ENCODE results near the gene GPR35. TPM values are rescaled to one million over a fixed set of nuclear protein-coding genes. Genes with fewer than 3 reads are reported as not detected.

The GPR35 gene
- total and polyA plus RNA-seq, 4 experiments from 2014 or later = 0.71 to 6.8 (median 3.8) TPM

- Histone ChIP-seq H3K36me3 (ENCODE audit: insufficient read depth, low read length) (no peaks in the 10 kb centered on the region), H3K9me3 (ENCODE audit: control insufficient read depth in 1 of 2, low read length in 2 of 2) (no peaks in the 10 kb centered on the region), H3K4me1 (ENCODE audit: insufficient read depth, low read length) (peaks cover 60% of the 10 kb centered on the region), H3K4me3 (ENCODE audit: low read length in 2 of 2) (no peak overlapping the region), H3K27ac (ENCODE audit: low read depth, low read length) (peak overlapping the region; percentile 28), H3K27me3 (ENCODE audit: insufficient read depth, low read length) (no peaks in the 10 kb centered on the region)
- Mint-ChIP-seq H3K36me3 (peaks cover 0 to 2% of the 10 kb centered on the region in 2 donors), H3K27me3 (no peaks in the 10 kb centered on the region), H3K9me3 (peaks cover 0 to 3% (median under 1%) of the 10 kb centered on the region in 8 donors), H3K4me1 (peaks cover 21 to 48% (median 27%) of the 10 kb centered on the region in 4 donors), H3K4me3 (no peak overlapping the region), H3K27ac (peak overlapping the region in 5 of 7 donors; percentile 31 to 90 (median 53))
- intact Hi-C loops (cut with micrococcal nuclease) = no loop called here
- DNase-seq = no peak
- ChIA-PET POLR2A (ENCODE audit: partially characterized antibody) (interaction anchor here (1.1 to 1.6 kb wide), 3 partner anchors 48 to 67 kb away, joined by 4 to 7 read pairs (median 5); no protein-coding TSS in a partner anchor), CTCF (ENCODE audit: partially characterized antibody) (interaction anchor here (1.1 to 1.3 kb wide), 2 partner anchors 48 to 114 kb away, joined by 3 to 5 read pairs; no protein-coding TSS in a partner anchor)
Observed at GRCh38 chr2:240627736-240628506, 2.6 kb downstream of the GPR35 start.

- Histone ChIP-seq H3K27ac (ENCODE audit: low read depth, low read length) (peak overlapping the region; percentile 28), H3K9me3 (ENCODE audit: control insufficient read depth in 1 of 2, low read length in 2 of 2) (no peaks in the 10 kb centered on the region), H3K4me1 (ENCODE audit: insufficient read depth, low read length) (peaks cover 55% of the 10 kb centered on the region), H3K27me3 (ENCODE audit: insufficient read depth, low read length) (no peaks in the 10 kb centered on the region), H3K4me3 (ENCODE audit: low read length in 2 of 2) (no peak overlapping the region), H3K36me3 (ENCODE audit: insufficient read depth, low read length) (no peaks in the 10 kb centered on the region)
- Mint-ChIP-seq H3K36me3 (peaks cover 2 to 3% of the 10 kb centered on the region in 2 donors), H3K4me3 (no peak overlapping the region), H3K4me1 (peaks cover 17 to 43% (median 23%) of the 10 kb centered on the region in 4 donors), H3K27me3 (no peaks in the 10 kb centered on the region), H3K27ac (no peak overlapping the region), H3K9me3 (peaks cover 0 to 8% (median 6%) of the 10 kb centered on the region in 8 donors)
- CTCF ChIA-PET (ENCODE audit: partially characterized antibody) = interaction anchor here (1.3 kb wide), 1 partner anchor 114 kb away, joined by 3 read pairs; no protein-coding TSS in a partner anchor
- intact Hi-C loops (cut with micrococcal nuclease) = no loop called here
- POLR2A ChIA-PET (ENCODE audit: partially characterized antibody) = interaction anchor here (1.0 kb wide), 1 partner anchor 68 kb away, joined by 3 read pairs; the partner anchor contains the start of gene DUSP28
- DNase-seq = no peak
Observed at GRCh38 chr2:240628507-240628807, 3.2 kb downstream of the GPR35 start.

- no peak for DNase-seq
- peaks cover 17 to 38% (median 22%) of the 10 kb centered on the region in 4 donors for H3K4me1 Mint-ChIP-seq
- Histone ChIP-seq H3K27ac (ENCODE audit: low read depth, low read length) (no peak overlapping the region), H3K36me3 (ENCODE audit: insufficient read depth, low read length) (no peaks in the 10 kb centered on the region), H3K4me3 (ENCODE audit: low read length in 2 of 2) (no peak overlapping the region), H3K9me3 (ENCODE audit: control insufficient read depth in 1 of 2, low read length in 2 of 2) (peaks cover 0 to 4% of the 10 kb centered on the region in 2 donors), H3K27me3 (ENCODE audit: insufficient read depth, low read length) (no peaks in the 10 kb centered on the region), H3K4me1 (ENCODE audit: insufficient read depth, low read length) (peaks cover 49% of the 10 kb centered on the region)
- H3K9me3 Mint-ChIP-seq = peaks cover 0 to 13% (median 9%) of the 10 kb centered on the region in 8 donors
- no peaks in the 10 kb centered on the region for H3K27me3 Mint-ChIP-seq
- H3K4me3 Mint-ChIP-seq = no peak overlapping the region
- ChIA-PET POLR2A (ENCODE audit: partially characterized antibody) (interaction anchor here (1.0 kb wide), 1 partner anchor 68 kb away, joined by 3 read pairs; the partner anchor contains the start of gene DUSP28), CTCF (ENCODE audit: partially characterized antibody) (interaction anchor here (1.3 kb wide), 1 partner anchor 115 kb away, joined by 3 read pairs; no protein-coding TSS in a partner anchor)
- peak overlapping the region in 3 of 7 donors; percentile 8 to 85 (median 29) for H3K27ac Mint-ChIP-seq
- intact Hi-C loops (cut with micrococcal nuclease) = no loop called here
- peaks cover 2 to 5% of the 10 kb centered on the region in 2 donors for H3K36me3 Mint-ChIP-seq
Observed at GRCh38 chr2:240628808-240629618, 3.7 kb downstream of the GPR35 start.

DNA sequence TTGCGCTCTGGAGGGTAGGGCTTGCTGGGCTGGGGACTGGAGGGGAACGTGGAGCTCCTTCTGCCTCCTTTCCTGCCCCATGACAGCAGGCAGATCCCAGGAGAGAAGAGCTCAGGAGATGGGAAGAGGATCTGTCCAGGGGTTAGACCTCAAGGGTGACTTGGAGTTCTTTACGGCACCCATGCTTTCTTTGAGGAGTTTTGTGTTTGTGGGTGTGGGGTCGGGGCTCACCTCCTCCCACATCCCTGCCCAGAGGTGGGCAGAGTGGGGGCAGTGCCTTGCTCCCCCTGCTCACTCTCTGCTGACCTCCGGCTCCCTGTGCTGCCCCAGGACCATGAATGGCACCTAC is 4.3 kb downstream of the GPR35 start:
- intact Hi-C loops (cut with micrococcal nuclease) = no loop called here
- Histone ChIP-seq H3K36me3 (ENCODE audit: insufficient read depth, low read length) (no peaks in the 10 kb centered on the region), H3K4me1 (ENCODE audit: insufficient read depth, low read length) (peaks cover 43% of the 10 kb centered on the region), H3K4me3 (ENCODE audit: low read length in 2 of 2) (no peak overlapping the region), H3K9me3 (ENCODE audit: control insufficient read depth in 1 of 2, low read length in 2 of 2) (peaks cover 0 to 7% of the 10 kb centered on the region in 2 donors), H3K27me3 (ENCODE audit: insufficient read depth, low read length) (no peaks in the 10 kb centered on the region), H3K27ac (ENCODE audit: low read depth, low read length) (no peak overlapping the region)
- peak overlapping the region in 3 of 7 donors; percentile 8 to 85 (median 29) for H3K27ac Mint-ChIP-seq
- CTCF ChIA-PET (ENCODE audit: partially characterized antibody) = no interaction called here
- peaks cover 16 to 32% (median 20%) of the 10 kb centered on the region in 4 donors for H3K4me1 Mint-ChIP-seq
- POLR2A ChIA-PET (ENCODE audit: partially characterized antibody) = interaction anchor here (1.0 kb wide), 1 partner anchor 69 kb away, joined by 3 read pairs; the partner anchor contains the start of gene DUSP28
- no peak overlapping the region for H3K4me3 Mint-ChIP-seq
- peaks cover 2 to 16% (median 11%) of the 10 kb centered on the region in 8 donors for H3K9me3 Mint-ChIP-seq
- H3K36me3 Mint-ChIP-seq = peaks cover 2 to 5% of the 10 kb centered on the region in 2 donors
- no peak for DNase-seq
- no peaks in the 10 kb centered on the region for H3K27me3 Mint-ChIP-seq

DNA sequence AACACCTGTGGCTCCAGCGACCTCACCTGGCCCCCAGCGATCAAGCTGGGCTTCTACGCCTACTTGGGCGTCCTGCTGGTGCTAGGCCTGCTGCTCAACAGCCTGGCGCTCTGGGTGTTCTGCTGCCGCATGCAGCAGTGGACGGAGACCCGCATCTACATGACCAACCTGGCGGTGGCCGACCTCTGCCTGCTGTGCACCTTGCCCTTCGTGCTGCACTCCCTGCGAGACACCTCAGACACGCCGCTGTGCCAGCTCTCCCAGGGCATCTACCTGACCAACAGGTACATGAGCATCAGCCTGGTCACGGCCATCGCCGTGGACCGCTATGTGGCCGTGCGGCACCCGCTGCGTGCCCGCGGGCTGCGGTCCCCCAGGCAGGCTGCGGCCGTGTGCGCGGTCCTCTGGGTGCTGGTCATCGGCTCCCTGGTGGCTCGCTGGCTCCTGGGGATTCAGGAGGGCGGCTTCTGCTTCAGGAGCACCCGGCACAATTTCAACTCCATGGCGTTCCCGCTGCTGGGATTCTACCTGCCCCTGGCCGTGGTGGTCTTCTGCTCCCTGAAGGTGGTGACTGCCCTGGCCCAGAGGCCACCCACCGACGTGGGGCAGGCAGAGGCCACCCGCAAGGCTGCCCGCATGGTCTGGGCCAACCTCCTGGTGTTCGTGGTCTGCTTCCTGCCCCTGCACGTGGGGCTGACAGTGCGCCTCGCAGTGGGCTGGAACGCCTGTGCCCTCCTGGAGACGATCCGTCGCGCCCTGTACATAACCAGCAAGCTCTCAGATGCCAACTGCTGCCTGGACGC is 4.9 kb downstream of the GPR35 start:
- Histone ChIP-seq H3K4me1 (ENCODE audit: insufficient read depth, low read length) (peaks cover 38% of the 10 kb centered on the region), H3K27ac (ENCODE audit: low read depth, low read length) (no peak overlapping the region), H3K27me3 (ENCODE audit: insufficient read depth, low read length) (no peaks in the 10 kb centered on the region), H3K4me3 (ENCODE audit: low read length in 2 of 2) (no peak overlapping the region), H3K9me3 (ENCODE audit: control insufficient read depth in 1 of 2, low read length in 2 of 2) (peaks cover 0 to 7% of the 10 kb centered on the region in 2 donors), H3K36me3 (ENCODE audit: insufficient read depth, low read length) (no peaks in the 10 kb centered on the region)
- Mint-ChIP-seq H3K27me3 (no peaks in the 10 kb centered on the region), H3K36me3 (peaks cover 2 to 5% of the 10 kb centered on the region in 2 donors), H3K27ac (peak overlapping the region in 1 of 7 donors; percentile 78), H3K4me1 (peaks cover 10 to 27% (median 15%) of the 10 kb centered on the region in 4 donors), H3K9me3 (peaks cover 2 to 20% (median 13%) of the 10 kb centered on the region in 8 donors), H3K4me3 (no peak overlapping the region)
- CTCF ChIA-PET (ENCODE audit: partially characterized antibody) = no interaction called here
- POLR2A ChIA-PET (ENCODE audit: partially characterized antibody) = no interaction called here
- intact Hi-C loops (cut with micrococcal nuclease) = no loop called here
- DNase-seq = no peak

- Mint-ChIP-seq H3K36me3 (peaks cover 2 to 5% of the 10 kb centered on the region in 2 donors), H3K4me1 (peaks cover 5 to 21% (median 10%) of the 10 kb centered on the region in 4 donors), H3K9me3 (peaks cover 2 to 20% (median 13%) of the 10 kb centered on the region in 8 donors), H3K4me3 (no peak overlapping the region), H3K27ac (no peak overlapping the region), H3K27me3 (no peaks in the 10 kb centered on the region)
- H3K9me3 ChIP-seq (ENCODE audit: control insufficient read depth in 1 of 2, low read length in 2 of 2) = peaks cover 0 to 7% of the 10 kb centered on the region in 2 donors
- no peaks in the 10 kb centered on the region for H3K27me3 ChIP-seq (ENCODE audit: insufficient read depth, low read length)
- no peak overlapping the region for H3K4me3 ChIP-seq (ENCODE audit: low read length in 2 of 2)
- POLR2A ChIA-PET (ENCODE audit: partially characterized antibody) = no interaction called here
- no peak for DNase-seq
- intact Hi-C loops (cut with micrococcal nuclease) = no loop called here
- CTCF ChIA-PET (ENCODE audit: partially characterized antibody) = no interaction called here
- no peaks in the 10 kb centered on the region for H3K36me3 ChIP-seq (ENCODE audit: insufficient read depth, low read length)
- H3K27ac ChIP-seq (ENCODE audit: low read depth, low read length) = no peak overlapping the region
- H3K4me1 ChIP-seq (ENCODE audit: insufficient read depth, low read length) = peaks cover 30% of the 10 kb centered on the region
Observed at GRCh38 chr2:240630771-240631547, 5.7 kb downstream of the GPR35 start.
